H1 (cell line): ENCODE measurements around the gene TGM3.

Experiments
- CBX5 ChIP-seq: fragments of 300-800, 300-1000 bp; sonication (generic); IDR thresholded peaks from 2 replicates; pipeline ENCODE4 v1.7.1; 2016; ENCODE audit warnings: antibody characterized with exemption, low read length, low read depth
- HDAC6 ChIP-seq: IDR thresholded peaks from one replicate; pipeline ENCODE4 v1.7.1; 2012; ENCODE audit warnings: low read depth, mild to moderate bottlenecking, inconsistent platforms, low read length, moderate library complexity
- JUND ChIP-seq: IDR thresholded peaks from 2 replicates; pipeline ENCODE4 v1.6.1; 2011; ENCODE audit warnings: mild to moderate bottlenecking, improper control_type of control experiment, low read length
- RFX5 ChIP-seq: IDR thresholded peaks from 2 replicates; pipeline ENCODE4 v1.6.1; 2011; ENCODE audit warnings: low read depth, low read length, improper control_type of control experiment, borderline replicate concordance
- TAF1 ChIP-seq: IDR thresholded peaks from 2 replicates; pipeline ENCODE4 v1.6.1; 2011; ENCODE audit warnings: mild to moderate bottlenecking, low read depth, low read length
- ZNF274 ChIP-seq: IDR thresholded peaks from 2 replicates; pipeline ENCODE4 v1.7.0; 2012; ENCODE audit warnings: low read length, borderline replicate concordance; ENCODE audit errors: extremely low read depth
- TF ChIP-seq, protein P1 (sequence below), 3 experiments: IDR thresholded peaks; 1 replicate in 2 of 3; 2 replicates in 1 of 3; pipeline versions ENCODE4 v1.5.1 to v1.6.1; 2011; ENCODE audit warnings: low read length in 3 of 3, mild to moderate bottlenecking in 3 of 3, inconsistent platforms in 2 of 3, low read depth in 1 of 3, moderate library complexity in 1 of 3; ENCODE audit not compliant: insufficient read depth in 1 of 3; ENCODE audit errors: control extremely low read depth in 1 of 3
- TF ChIP-seq, protein P2 (sequence below): fragments of 300-600 bp; sonication (generic); IDR thresholded peaks from 2 replicates; pipeline ENCODE4 v1.7.1; 2012; ENCODE audit warnings: low read length, moderate library complexity, mild to moderate bottlenecking, inconsistent platforms; ENCODE audit not compliant: insufficient replicate concordance

DNA sequence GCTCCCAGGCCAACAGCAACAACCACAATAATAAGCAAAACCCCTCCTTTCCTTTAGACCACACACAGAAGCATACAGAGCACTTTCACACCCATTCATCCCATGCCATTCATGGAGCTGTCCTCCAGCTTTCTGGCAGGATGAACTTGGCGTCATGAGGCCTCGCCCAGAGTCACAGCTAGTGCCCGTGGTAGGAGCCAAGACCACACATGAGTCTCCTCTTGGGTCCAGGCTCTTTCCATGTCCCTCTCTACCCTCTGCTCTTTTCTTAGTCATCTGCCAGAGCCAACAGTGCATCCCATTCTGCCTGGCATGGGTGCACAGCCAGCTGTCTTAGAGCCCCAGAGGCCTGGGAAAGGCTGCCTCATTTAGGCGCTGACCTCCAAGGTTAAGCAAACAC, 1.8 kb upstream of the TGM3 start:
- no peak for TF ChIP-seq ZNF274
- no peak for TF ChIP-seq JUND
- TF ChIP-seq, protein P1, sequence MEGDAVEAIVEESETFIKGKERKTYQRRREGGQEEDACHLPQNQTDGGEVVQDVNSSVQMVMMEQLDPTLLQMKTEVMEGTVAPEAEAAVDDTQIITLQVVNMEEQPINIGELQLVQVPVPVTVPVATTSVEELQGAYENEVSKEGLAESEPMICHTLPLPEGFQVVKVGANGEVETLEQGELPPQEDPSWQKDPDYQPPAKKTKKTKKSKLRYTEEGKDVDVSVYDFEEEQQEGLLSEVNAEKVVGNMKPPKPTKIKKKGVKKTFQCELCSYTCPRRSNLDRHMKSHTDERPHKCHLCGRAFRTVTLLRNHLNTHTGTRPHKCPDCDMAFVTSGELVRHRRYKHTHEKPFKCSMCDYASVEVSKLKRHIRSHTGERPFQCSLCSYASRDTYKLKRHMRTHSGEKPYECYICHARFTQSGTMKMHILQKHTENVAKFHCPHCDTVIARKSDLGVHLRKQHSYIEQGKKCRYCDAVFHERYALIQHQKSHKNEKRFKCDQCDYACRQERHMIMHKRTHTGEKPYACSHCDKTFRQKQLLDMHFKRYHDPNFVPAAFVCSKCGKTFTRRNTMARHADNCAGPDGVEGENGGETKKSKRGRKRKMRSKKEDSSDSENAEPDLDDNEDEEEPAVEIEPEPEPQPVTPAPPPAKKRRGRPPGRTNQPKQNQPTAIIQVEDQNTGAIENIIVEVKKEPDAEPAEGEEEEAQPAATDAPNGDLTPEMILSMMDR (IDR thresholded peaks at IDR 0.05; ENCODE audit: control extremely low read depth in 1 of 3, insufficient read depth in 1 of 3, low read depth in 1 of 3, low read length in 3 of 3) = no peak
- TF ChIP-seq CBX5 = no peak
- TF ChIP-seq RFX5 = no peak
- no peak for TF ChIP-seq TAF1
- TF ChIP-seq, protein P2, sequence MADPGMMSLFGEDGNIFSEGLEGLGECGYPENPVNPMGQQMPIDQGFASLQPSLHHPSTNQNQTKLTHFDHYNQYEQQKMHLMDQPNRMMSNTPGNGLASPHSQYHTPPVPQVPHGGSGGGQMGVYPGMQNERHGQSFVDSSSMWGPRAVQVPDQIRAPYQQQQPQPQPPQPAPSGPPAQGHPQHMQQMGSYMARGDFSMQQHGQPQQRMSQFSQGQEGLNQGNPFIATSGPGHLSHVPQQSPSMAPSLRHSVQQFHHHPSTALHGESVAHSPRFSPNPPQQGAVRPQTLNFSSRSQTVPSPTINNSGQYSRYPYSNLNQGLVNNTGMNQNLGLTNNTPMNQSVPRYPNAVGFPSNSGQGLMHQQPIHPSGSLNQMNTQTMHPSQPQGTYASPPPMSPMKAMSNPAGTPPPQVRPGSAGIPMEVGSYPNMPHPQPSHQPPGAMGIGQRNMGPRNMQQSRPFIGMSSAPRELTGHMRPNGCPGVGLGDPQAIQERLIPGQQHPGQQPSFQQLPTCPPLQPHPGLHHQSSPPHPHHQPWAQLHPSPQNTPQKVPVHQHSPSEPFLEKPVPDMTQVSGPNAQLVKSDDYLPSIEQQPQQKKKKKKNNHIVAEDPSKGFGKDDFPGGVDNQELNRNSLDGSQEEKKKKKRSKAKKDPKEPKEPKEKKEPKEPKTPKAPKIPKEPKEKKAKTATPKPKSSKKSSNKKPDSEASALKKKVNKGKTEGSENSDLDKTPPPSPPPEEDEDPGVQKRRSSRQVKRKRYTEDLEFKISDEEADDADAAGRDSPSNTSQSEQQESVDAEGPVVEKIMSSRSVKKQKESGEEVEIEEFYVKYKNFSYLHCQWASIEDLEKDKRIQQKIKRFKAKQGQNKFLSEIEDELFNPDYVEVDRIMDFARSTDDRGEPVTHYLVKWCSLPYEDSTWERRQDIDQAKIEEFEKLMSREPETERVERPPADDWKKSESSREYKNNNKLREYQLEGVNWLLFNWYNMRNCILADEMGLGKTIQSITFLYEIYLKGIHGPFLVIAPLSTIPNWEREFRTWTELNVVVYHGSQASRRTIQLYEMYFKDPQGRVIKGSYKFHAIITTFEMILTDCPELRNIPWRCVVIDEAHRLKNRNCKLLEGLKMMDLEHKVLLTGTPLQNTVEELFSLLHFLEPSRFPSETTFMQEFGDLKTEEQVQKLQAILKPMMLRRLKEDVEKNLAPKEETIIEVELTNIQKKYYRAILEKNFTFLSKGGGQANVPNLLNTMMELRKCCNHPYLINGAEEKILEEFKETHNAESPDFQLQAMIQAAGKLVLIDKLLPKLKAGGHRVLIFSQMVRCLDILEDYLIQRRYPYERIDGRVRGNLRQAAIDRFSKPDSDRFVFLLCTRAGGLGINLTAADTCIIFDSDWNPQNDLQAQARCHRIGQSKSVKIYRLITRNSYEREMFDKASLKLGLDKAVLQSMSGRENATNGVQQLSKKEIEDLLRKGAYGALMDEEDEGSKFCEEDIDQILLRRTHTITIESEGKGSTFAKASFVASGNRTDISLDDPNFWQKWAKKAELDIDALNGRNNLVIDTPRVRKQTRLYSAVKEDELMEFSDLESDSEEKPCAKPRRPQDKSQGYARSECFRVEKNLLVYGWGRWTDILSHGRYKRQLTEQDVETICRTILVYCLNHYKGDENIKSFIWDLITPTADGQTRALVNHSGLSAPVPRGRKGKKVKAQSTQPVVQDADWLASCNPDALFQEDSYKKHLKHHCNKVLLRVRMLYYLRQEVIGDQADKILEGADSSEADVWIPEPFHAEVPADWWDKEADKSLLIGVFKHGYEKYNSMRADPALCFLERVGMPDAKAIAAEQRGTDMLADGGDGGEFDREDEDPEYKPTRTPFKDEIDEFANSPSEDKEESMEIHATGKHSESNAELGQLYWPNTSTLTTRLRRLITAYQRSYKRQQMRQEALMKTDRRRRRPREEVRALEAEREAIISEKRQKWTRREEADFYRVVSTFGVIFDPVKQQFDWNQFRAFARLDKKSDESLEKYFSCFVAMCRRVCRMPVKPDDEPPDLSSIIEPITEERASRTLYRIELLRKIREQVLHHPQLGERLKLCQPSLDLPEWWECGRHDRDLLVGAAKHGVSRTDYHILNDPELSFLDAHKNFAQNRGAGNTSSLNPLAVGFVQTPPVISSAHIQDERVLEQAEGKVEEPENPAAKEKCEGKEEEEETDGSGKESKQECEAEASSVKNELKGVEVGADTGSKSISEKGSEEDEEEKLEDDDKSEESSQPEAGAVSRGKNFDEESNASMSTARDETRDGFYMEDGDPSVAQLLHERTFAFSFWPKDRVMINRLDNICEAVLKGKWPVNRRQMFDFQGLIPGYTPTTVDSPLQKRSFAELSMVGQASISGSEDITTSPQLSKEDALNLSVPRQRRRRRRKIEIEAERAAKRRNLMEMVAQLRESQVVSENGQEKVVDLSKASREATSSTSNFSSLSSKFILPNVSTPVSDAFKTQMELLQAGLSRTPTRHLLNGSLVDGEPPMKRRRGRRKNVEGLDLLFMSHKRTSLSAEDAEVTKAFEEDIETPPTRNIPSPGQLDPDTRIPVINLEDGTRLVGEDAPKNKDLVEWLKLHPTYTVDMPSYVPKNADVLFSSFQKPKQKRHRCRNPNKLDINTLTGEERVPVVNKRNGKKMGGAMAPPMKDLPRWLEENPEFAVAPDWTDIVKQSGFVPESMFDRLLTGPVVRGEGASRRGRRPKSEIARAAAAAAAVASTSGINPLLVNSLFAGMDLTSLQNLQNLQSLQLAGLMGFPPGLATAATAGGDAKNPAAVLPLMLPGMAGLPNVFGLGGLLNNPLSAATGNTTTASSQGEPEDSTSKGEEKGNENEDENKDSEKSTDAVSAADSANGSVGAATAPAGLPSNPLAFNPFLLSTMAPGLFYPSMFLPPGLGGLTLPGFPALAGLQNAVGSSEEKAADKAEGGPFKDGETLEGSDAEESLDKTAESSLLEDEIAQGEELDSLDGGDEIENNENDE = no peak
- TF ChIP-seq HDAC6 = no peak
